ENCODE measurements around the gene MIB2. TPM values are rescaled to one million over a fixed set of nuclear protein-coding genes. Genes with fewer than 3 reads are reported as not detected.
"Not testable (repeated sequence)": the region's sequence is repeated elsewhere in the genome, so short reads cannot be mapped to it uniquely, and the experiment has no call there.

Gene MIB2
- total RNA-seq, 1 donor: 58.7 TPM

DNA sequence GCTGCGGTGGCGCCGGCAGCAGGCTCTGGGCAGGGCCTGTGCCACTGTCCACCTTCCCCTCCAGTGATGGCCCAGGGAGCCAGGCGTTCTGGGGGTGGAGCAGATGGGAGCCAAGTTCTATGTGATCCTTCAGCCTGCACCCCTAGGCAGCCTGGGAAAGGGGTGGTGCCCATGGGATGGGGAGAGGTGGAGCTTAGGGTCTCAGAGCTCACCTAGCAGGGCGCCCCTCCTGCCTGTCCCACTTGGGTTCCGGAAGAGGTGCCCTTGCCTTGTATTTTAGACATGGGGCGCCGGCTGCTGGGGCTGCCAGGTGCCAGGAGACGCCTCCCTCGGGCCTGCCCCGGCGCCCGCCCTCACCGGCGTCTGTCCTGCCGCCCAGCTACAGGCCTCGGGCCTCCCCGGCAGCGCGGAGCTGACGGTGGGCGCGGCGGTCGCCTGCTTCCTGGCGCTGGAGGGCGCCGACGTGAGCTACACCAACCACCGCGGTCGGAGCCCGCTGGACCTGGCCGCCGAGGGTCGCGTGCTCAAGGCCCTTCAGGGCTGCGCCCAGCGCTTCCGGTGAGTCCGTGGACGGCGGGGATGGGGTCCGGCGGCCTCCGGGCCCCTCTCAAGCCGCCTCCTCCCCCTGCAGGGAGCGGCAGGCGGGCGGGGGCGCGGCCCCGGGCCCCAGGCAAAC is 13.6 kb downstream of the MIB2 start:
- DNase-seq (ENCODE audit: low read depth): no peak
- TF ChIP-seq, protein P1, sequence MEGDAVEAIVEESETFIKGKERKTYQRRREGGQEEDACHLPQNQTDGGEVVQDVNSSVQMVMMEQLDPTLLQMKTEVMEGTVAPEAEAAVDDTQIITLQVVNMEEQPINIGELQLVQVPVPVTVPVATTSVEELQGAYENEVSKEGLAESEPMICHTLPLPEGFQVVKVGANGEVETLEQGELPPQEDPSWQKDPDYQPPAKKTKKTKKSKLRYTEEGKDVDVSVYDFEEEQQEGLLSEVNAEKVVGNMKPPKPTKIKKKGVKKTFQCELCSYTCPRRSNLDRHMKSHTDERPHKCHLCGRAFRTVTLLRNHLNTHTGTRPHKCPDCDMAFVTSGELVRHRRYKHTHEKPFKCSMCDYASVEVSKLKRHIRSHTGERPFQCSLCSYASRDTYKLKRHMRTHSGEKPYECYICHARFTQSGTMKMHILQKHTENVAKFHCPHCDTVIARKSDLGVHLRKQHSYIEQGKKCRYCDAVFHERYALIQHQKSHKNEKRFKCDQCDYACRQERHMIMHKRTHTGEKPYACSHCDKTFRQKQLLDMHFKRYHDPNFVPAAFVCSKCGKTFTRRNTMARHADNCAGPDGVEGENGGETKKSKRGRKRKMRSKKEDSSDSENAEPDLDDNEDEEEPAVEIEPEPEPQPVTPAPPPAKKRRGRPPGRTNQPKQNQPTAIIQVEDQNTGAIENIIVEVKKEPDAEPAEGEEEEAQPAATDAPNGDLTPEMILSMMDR (IDR thresholded peaks at IDR 0.05; ENCODE audit: insufficient read depth, low read depth, low read length): no peak
- no peak overlapping the region for H3K4me3 ChIP-seq (ENCODE audit: low read depth, low read length)

DNA sequence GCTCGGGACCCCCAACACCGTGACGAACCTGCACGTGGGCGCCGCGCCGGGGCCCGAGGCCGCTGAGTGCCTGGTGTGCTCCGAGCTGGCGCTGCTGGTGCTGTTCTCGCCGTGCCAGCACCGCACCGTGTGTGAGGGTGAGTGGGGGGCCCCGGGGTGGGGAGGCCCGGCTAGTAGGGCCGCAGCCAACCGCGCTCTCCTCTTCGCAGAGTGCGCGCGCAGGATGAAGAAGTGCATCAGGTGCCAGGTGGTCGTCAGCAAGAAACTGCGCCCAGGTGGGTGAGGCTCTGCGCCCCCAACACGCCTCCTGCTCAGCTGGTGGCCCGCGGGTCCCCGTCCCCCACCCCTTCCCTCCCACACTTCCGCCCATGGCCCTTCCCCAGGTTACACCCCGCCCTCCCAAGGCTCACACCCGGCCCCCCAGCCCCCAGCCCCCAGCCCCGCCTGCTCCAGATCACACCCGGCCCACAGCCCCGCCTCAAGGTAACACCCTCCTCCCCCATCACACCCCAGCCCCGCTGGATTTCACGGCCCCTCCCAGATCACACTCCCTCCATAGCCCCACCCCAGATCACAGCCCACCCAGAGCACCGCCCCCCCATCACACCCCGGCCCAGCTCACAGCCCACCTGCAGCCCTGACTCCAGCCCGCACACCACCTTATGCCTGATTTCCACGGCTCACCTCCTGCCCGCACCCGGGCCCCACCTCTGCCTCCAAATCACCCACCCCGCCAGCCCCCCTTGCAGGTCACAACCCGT is 14.3 kb downstream of the MIB2 start:
- TF ChIP-seq, protein P1 (IDR thresholded peaks at IDR 0.05; ENCODE audit: insufficient read depth, low read depth, low read length): no peak
- DNase-seq (ENCODE audit: low read depth): no peak
- no peak overlapping the region for H3K4me3 ChIP-seq (ENCODE audit: low read depth, low read length)

DNA sequence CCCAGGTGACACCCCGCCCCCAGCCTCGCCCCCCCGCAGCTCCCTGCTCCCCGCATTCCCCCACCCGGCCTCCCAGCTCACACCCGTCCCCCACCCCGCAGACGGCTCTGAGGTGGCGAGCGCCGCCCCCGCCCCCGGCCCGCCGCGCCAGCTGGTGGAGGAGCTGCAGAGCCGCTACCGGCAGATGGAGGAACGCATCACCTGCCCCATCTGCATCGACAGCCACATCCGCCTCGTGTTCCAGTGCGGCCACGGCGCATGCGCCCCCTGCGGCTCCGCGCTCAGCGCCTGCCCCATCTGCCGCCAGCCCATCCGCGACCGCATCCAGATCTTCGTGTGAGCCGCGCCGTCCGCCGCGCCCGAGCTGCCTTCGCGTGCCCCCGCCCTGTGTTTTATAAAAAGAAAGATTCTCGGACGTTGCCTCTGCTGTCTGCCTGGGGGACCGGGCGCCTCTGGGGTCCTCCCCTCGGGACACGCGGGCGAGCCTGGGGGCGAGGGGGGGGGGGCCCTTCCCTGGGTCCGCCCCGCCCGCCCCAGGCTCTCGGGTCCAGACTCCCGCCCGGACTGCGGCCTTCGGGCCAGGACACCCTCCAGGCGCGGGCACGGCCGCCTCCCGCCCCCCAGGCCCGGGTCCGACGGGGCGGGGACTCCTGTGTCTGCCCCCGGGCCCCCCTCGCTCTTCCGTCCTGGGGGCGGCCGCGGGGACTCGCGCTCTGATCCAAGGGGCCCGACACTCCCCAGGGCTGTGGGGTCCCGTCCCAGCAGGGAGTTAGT is 15.1 kb downstream of the MIB2 start:
- H3K4me3 ChIP-seq (ENCODE audit: low read depth, low read length): no peak overlapping the region
- TF ChIP-seq, protein P1 (IDR thresholded peaks at IDR 0.05; ENCODE audit: insufficient read depth, low read depth, low read length): no peak
- peak; percentile 64 for DNase-seq (ENCODE audit: low read depth)

DNA sequence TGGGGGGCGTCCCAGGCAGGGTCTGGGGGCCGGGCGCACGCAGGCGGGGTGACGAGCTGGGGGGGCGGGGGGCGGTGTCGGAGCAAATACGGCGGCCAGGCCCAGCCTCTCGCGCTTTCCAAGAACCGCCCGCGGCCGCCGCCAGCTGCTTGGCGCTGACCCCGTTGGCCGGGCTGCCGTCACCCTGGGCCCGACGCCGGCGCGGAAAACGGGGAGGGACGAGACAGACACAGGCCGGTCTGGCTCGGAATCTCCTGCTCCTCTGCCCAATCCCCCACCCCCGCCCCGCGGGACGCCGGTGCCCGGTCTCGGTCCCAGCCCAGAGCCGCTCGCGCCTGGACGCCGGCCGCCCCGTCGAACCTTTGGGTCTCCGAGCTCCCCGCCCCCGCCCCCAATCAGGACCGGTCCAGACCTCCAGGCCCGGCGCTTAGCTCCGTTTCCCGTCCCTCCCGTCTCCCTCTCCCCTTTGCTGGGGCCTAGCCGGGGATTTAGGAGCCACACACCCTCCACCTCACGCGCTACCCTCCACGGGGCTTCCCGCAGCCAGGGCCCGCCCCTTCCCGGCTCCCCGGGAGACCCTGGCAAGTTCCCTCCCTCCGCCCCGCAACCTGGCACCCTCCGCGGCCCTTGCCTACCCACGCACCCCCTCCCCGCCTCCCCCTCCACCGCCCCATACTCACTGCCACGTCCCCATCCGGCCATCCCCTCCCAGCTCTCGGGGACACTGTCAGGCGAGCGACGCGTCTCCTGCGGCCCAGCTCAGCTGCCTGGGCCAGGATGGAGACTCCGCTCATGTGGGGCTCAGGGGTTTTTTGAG is 15.9 kb downstream of the MIB2 start:
- peak overlapping the region; percentile 50 for H3K4me3 ChIP-seq (ENCODE audit: low read depth, low read length)
- no peak for DNase-seq (ENCODE audit: low read depth)
- TF ChIP-seq, protein P1 (IDR thresholded peaks at IDR 0.05; ENCODE audit: insufficient read depth, low read depth, low read length): no peak

DNA sequence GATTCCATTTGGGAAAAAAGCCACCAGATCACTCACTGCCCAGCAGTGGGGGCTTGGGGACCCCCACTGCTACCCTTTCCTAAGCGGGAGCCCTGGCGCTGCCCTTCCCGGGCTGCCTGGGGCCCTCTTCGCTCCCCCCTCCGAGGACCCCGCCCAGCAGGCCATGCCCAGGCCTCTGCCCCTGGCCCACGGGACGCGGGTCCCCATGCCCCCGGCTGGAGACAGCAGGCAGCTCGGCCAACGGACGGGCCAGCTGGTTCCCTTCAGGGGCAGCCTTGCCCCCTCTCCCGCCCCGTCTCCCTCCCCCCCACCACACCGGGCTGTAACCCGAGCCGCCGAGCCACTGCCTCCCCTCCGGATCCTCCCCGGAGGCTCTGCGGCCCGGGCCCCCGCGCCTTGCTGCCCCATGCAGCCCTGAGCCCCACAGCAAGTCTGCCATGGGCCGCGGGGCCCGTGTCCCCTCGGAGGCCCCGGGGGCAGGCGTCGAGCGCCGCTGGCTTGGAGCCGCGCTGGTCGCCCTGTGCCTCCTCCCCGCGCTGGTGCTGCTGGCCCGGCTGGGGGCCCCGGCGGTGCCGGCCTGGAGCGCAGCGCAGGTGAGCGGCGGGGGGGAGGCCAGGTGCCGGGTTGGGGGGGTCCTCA is 16.6 kb downstream of the MIB2 start, which contains the start of gene MMP23B:
TSS of gene MMP23B (plus strand) at position 392 of the 639 bp plus-strand sequence. CDS start at position 438, 46 bp downstream.
- TF ChIP-seq, protein P1 (IDR thresholded peaks at IDR 0.05; ENCODE audit: insufficient read depth, low read depth, low read length): no peak
- peak; percentile 61 for DNase-seq (ENCODE audit: low read depth)
- H3K4me3 ChIP-seq (ENCODE audit: low read depth, low read length): peak within 1 kb of the TSS; percentile 50

DNA sequence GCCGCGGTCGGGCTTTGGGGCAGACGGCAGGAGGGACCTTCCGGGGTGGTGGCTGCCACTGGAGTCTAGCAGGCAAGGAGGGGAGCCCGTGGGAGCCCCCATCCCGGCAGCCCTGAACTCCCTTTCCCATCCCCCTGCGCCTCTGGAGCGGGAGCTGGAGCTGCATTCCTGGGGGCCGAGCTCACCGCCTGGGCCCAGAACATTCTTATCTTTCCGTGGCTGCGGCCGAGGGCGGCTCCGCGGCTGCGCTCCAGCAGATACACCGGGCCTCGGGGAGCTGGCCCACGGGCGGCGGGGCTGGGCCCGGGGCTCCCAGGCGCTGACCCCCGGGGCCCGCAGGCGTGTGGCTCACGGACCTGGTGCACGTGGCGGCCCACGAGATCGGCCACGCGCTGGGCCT is 18.1 kb downstream of the MIB2 start:
- DNase-seq (ENCODE audit: low read depth); H3K4me3 ChIP-seq (ENCODE audit: low read depth, low read length): not testable (repeated sequence)

DNA sequence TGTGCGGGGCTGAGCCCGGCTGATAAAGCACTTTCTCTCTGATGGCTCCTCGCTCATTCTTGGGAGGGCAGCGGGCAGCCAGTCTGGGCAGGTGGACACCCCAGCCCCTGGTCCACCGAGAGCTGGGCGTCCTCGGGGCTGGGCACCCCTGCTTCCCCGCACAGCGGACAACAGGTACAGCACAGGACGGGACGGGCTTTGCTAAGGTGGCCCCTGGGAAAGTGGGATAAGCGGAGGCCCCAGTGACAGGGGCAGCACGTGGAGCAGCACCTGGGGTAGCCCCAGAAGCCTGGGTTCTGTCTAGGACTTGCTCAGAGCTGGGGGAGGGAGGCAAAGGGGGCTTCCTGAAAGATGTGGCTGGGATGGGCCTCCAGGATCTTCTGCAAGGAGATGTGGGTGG is 19.3 kb downstream of the MIB2 start:
- H3K4me3 ChIP-seq (ENCODE audit: low read depth, low read length); DNase-seq (ENCODE audit: low read depth): not testable (repeated sequence)

DNA sequence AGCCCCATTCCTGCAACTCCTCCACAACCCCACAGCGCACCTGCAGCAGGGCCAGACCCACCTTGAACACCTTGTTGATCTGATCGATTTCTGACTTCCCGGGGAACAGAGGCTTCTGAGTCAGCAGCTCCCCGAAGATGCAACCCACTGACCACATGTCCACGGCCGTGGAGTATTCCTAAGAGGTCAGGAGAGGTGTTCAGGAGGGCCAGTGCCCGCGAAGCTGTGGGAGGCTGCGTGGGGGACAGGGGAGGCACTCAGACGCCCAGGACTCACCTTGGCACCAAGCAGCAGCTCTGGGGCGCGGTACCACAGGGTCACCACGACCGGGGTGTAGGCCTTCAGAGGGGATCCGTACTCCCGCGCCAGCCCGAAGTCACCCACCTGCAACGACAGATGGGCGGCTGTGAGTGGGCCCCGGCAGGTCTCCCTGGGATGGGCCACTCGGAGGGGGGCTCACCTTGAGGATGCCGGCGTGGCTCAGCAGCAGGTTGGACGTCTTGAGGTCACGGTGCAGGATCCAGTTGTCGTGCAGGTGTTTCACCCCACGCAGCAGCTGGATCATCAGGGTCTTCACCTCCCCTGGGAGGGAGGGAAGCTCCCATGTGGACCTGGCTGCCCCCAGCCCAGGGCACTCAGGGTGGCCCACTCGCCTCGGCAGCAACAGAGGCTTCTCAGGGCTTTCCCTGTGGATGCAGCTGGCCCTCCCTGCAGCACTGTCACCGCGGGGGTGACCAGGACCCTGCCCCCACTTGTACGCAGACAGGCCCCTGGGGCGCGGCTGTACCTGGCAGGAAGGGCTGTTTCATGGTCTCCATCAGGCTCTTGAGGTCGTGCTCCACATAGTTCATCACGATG is 21.6 kb downstream of the MIB2 start:
- H3K4me3 ChIP-seq (ENCODE audit: low read depth, low read length); DNase-seq (ENCODE audit: low read depth): not testable (repeated sequence)

DNA sequence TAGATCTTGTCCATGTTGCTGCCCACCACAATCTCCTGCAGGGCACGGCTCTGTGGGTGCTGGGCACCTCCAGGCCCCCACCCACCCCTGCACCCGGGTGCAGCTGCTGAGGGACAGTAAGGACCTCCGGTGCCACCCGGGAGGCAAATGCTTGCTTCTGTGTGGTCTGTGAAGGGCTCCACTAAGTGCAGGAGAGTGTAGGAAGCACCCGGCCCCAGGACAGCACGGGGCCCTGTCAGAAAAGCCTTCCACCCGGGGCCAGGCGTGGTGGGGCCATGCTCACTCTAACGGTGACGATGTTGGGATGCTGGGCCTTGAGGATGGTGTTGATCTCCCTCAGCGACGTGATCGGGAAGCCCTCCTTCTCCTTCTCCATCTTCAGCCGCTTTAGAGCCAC is 22.2 kb downstream of the MIB2 start:
- H3K4me3 ChIP-seq (ENCODE audit: low read depth, low read length); DNase-seq (ENCODE audit: low read depth): not testable (repeated sequence)

DNA sequence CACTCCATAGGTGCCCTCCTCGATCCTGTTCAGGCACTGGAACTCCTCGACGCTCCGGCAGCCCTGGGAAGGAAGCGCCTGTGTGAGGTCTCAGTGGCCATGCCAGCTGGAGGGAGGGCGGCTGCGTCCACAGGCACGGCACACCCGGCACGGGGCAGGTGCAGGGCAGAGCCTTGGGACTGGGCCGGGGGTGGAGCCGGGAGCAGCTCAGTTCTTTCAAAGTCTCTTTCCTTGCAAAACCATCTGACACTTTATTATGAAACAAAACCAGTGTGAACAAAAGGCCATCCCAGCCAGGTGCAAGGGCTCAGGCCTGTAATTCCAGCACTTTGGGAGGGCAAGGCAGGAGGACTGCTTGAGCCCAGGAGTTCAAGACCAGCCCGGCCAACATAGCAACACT is 23.2 kb downstream of the MIB2 start:
- not testable (repeated sequence) for DNase-seq (ENCODE audit: low read depth)

More for the DNA sequence above, 23.2 kb downstream of the MIB2 start:
- H3K4me3 ChIP-seq (ENCODE audit: low read depth, low read length): not testable (repeated sequence)

Data from fibroblast of villous mesenchyme (primary cell).